GM12892 (cell line): ENCODE results near the gene SV2C.
"Not testable (repeated sequence)": the region's sequence is repeated elsewhere in the genome, so short reads cannot be mapped to it uniquely, and the experiment has no call there.

ENCODE experiments used
- DNase-seq: peaks from one replicate; pipeline ENCODE4 v3.0.0; 2011; ENCODE audit not compliant: insufficient read length
- FAIRE-seq: peaks from 2 replicates; lab custom pipeline; 2011; peaks lifted over from hg19 to GRCh38; lab: Jason Lieb, UNC
- POLR2A ChIP-seq: IDR thresholded peaks from 2 replicates; pipeline ENCODE4 v1.6.1; 2011; ENCODE audit warnings: low read depth, low read length, control low read depth
- POLR2AphosphoS5 ChIP-seq: IDR thresholded peaks from 2 replicates; pipeline ENCODE4 v1.6.1; 2011; ENCODE audit warnings: low read depth, low read length, control low read depth
- TAF1 ChIP-seq: IDR thresholded peaks from 2 replicates; pipeline ENCODE4 v1.6.1; 2011; ENCODE audit warnings: low read depth, mild to moderate bottlenecking, control low read depth, low read length, borderline replicate concordance

Gene SV2C

GRCh38 chr5:76081811-76082771 lies 1.1 kb upstream of the SV2C start:
- no peak for TF ChIP-seq POLR2A
- TF ChIP-seq TAF1: no peak
- no peak for TF ChIP-seq POLR2AphosphoS5
- no peak for DNase-seq
- FAIRE-seq: no peak

GRCh38 chr5:76083555-76084495 lies 642 bp downstream of the SV2C start:
- no peak for FAIRE-seq
- TF ChIP-seq TAF1 (no peak), POLR2A (no peak), POLR2AphosphoS5 (no peak)
- peak; percentile 24 for DNase-seq

- DNase-seq: peak; percentile 10
- no peak for FAIRE-seq
- no peak for TF ChIP-seq POLR2AphosphoS5
Measured at GRCh38 chr5:76084496-76085242, 1.5 kb downstream of the SV2C start.

GRCh38 chr5:76085243-76085579 lies 2.0 kb downstream of the SV2C start:
- no peak for DNase-seq
- FAIRE-seq: no peak
- TF ChIP-seq POLR2A: no peak
- TF ChIP-seq POLR2AphosphoS5: no peak
- TF ChIP-seq TAF1: no peak

GRCh38 chr5:76086095-76086494 lies 2.9 kb downstream of the SV2C start:
- no peak for FAIRE-seq
- no peak for DNase-seq

GRCh38 chr5:76089156-76089555 lies 6.0 kb downstream of the SV2C start:
- DNase-seq, FAIRE-seq: not testable (repeated sequence)

More at GRCh38 chr5:76086095-76086494, 2.9 kb downstream of the SV2C start:
- TF ChIP-seq POLR2AphosphoS5: no peak
- no peak for TF ChIP-seq POLR2A
- no peak for TF ChIP-seq TAF1

- DNase-seq (no peak), FAIRE-seq (no peak)
- TF ChIP-seq TAF1: no peak
- TF ChIP-seq POLR2AphosphoS5: no peak
- TF ChIP-seq POLR2A: no peak
Measured at GRCh38 chr5:76091351-76091750, 8.2 kb downstream of the SV2C start.

GRCh38 chr5:76099286-76099702 lies 16.1 kb downstream of the SV2C start:
- FAIRE-seq (peak; percentile 91), DNase-seq (no peak)

GRCh38 chr5:76099756-76100155 lies 16.6 kb downstream of the SV2C start:
- FAIRE-seq (no peak), DNase-seq (no peak)
- TF ChIP-seq POLR2AphosphoS5: no peak
- no peak for TF ChIP-seq TAF1
- TF ChIP-seq POLR2A: no peak

More at GRCh38 chr5:76099286-76099702, 16.1 kb downstream of the SV2C start:
- no peak for TF ChIP-seq TAF1
- no peak for TF ChIP-seq POLR2AphosphoS5
- TF ChIP-seq POLR2A: no peak

- FAIRE-seq: no peak
- no peak for DNase-seq
- TF ChIP-seq TAF1 (no peak), POLR2AphosphoS5 (no peak), POLR2A (no peak)
Measured at GRCh38 chr5:76104027-76104426, 20.8 kb downstream of the SV2C start.

GRCh38 chr5:76106149-76106548 lies 23.0 kb downstream of the SV2C start:
- TF ChIP-seq TAF1 (no peak), POLR2A (no peak), POLR2AphosphoS5 (no peak)
- DNase-seq (no peak), FAIRE-seq (no peak)
